H1 (cell line): Measurements from ENCODE around the gene INPP5F. TPM values are rescaled to one million over a fixed set of nuclear protein-coding genes. Genes with fewer than 3 reads are reported as not detected.

ENCODE experiments used
- CTCF ChIA-PET: fragments of 300-600 bp; sonication (Branson Sonifier 250); formaldehyde crosslinking; loops from one replicate; lab custom pipeline; 2021; ENCODE audit not compliant: partially characterized antibody; lab: Charles Lee
- POLR2A ChIA-PET: fragments of 300-600 bp; sonication (Branson Sonifier 250); formaldehyde crosslinking; loops from one replicate; lab custom pipeline; 2021; ENCODE audit warnings: inconsistent platforms; ENCODE audit not compliant: partially characterized antibody; lab: Charles Lee
- DNase-seq, 2 experiments: peaks; one replicate each; pipeline versions ENCODE4 v3.0.0 to v3.0.0-alpha.2; 2010 to 2022; ENCODE audit warnings: low spot score in 2 of 2, low read depth in 1 of 2, mixed read lengths in 1 of 2
- FAIRE-seq: peaks from 2 replicates; lab custom pipeline; 2011; peaks lifted over from hg19 to GRCh38; lab: Jason Lieb, UNC
- H2AFZ ChIP-seq: 2 replicates; pipeline ENCODE4 v1.8.1; 2012; ENCODE audit warnings: low read length, inconsistent platforms
- H2AK5ac ChIP-seq: 2 replicates; pipeline ENCODE4 v1.6.1; 2013; ENCODE audit warnings: low read depth, low read length
- H2BK120ac ChIP-seq: replicated peaks from 2 replicates; pipeline ENCODE3; 2013; ENCODE audit warnings: low read depth, low read length, inconsistent platforms
- H2BK12ac ChIP-seq: 2 replicates; pipeline ENCODE4 v1.6.1; 2013; ENCODE audit warnings: low read depth, low read length
- H2BK15ac ChIP-seq: 2 replicates; pipeline ENCODE4 v1.6.1; 2013; ENCODE audit warnings: low read length
- H2BK20ac ChIP-seq: 2 replicates; pipeline ENCODE4 v1.6.1; 2013; ENCODE audit warnings: low read length
- H2BK5ac ChIP-seq: 2 replicates; pipeline ENCODE4 v1.6.1; 2013; ENCODE audit warnings: low read depth, low read length
- H3K14ac ChIP-seq: 2 replicates; pipeline ENCODE4 v1.6.1; 2013; ENCODE audit warnings: inconsistent platforms; ENCODE audit not compliant: insufficient read length
- H3K18ac ChIP-seq: 2 replicates; pipeline ENCODE4 v1.6.1; 2013; ENCODE audit warnings: low read length; ENCODE audit errors: extremely low read depth
- H3K23ac ChIP-seq: 2 replicates; pipeline ENCODE4 v1.6.1; 2013; ENCODE audit warnings: inconsistent platforms; ENCODE audit not compliant: insufficient read length
- H3K23me2 ChIP-seq: 2 replicates; pipeline ENCODE4 v1.6.1; 2013; ENCODE audit warnings: low read depth, low read length
- H3K27ac ChIP-seq: 2 replicates; pipeline ENCODE4 v1.6.1; 2011; ENCODE audit warnings: low read depth, low read length, inconsistent platforms
- H3K27me3 ChIP-seq, 4 experiments: replicated peaks in 1 of 4; 1 replicate in 1 of 4; 2 replicates in 3 of 4; pipeline versions ENCODE4 v1.6.1 to v1.8.1; 2011 to 2013; ENCODE audit warnings: low read length in 3 of 4, mild to moderate bottlenecking in 3 of 4, inconsistent platforms in 2 of 4, mixed read lengths in 2 of 4, moderate library complexity in 1 of 4; ENCODE audit not compliant: control insufficient read depth in 3 of 4, insufficient read depth in 3 of 4; ENCODE audit errors: extremely low read depth in 1 of 4
- H3K36me3 ChIP-seq, 4 experiments: 2 replicates each; pipeline versions ENCODE4 v1.6.1 to v1.8.1; 2011 to 2013; ENCODE audit warnings: mild to moderate bottlenecking in 4 of 4, low read length in 3 of 4, moderate library complexity in 2 of 4, control low read depth in 1 of 4, inconsistent platforms in 1 of 4; ENCODE audit not compliant: insufficient read depth in 4 of 4, control insufficient read depth in 2 of 4
- H3K4ac ChIP-seq: replicated peaks from 2 replicates; pipeline ENCODE3; 2013; ENCODE audit warnings: low read length, low read depth, mixed read lengths, inconsistent platforms; ENCODE audit not compliant: insufficient read length
- H3K4me1 ChIP-seq, 4 experiments: replicated peaks in 1 of 4; 1 replicate in 1 of 4; 2 replicates in 3 of 4; pipeline versions ENCODE4 v1.6.1 to v1.8.1; 2011 to 2013; ENCODE audit warnings: low read length in 3 of 4, inconsistent platforms in 2 of 4, mixed read lengths in 1 of 4; ENCODE audit not compliant: insufficient read depth in 4 of 4, control insufficient read depth in 3 of 4
- H3K4me2 ChIP-seq, 2 experiments: 2 replicates each; pipeline versions ENCODE4 v1.6.1 to v1.8.1; 2011 to 2013; ENCODE audit warnings: low read depth in 2 of 2, low read length in 2 of 2, control low read depth in 1 of 2, inconsistent platforms in 1 of 2, mild to moderate bottlenecking in 1 of 2; ENCODE audit not compliant: insufficient read depth in 1 of 2
- H3K4me3 ChIP-seq, 4 experiments: fragments of 200-600, 300-600 bp in 1 of 4; sonication (generic), shearing (Covaris generic), sonication (Bioruptor Twin) in 1 of 4; 2 replicates each; pipeline versions ENCODE4 v1.5.1 to v1.8.1; 2011 to 2016; ENCODE audit warnings: low read length in 4 of 4, low read depth in 3 of 4, control low read depth in 2 of 4, inconsistent platforms in 2 of 4, mild to moderate bottlenecking in 2 of 4, mixed read lengths in 1 of 4, moderate library complexity in 1 of 4; ENCODE audit not compliant: insufficient read depth in 2 of 4; ENCODE audit errors: extremely low read depth in 1 of 4
- H3K56ac ChIP-seq: replicated peaks from 2 replicates; pipeline ENCODE3; 2013; ENCODE audit warnings: low read depth, mild to moderate bottlenecking, mixed read lengths, low read length, inconsistent platforms; ENCODE audit not compliant: insufficient read length
- H3K79me1 ChIP-seq: 2 replicates; pipeline ENCODE4 v1.6.1; 2013; ENCODE audit warnings: low read depth, low read length, control low read depth
- H3K79me2 ChIP-seq, 2 experiments: 2 replicates each; pipeline versions ENCODE4 v1.6.1 to v1.8.1; 2012 to 2013; ENCODE audit warnings: low read length in 2 of 2, mild to moderate bottlenecking in 2 of 2, inconsistent platforms in 1 of 2; ENCODE audit not compliant: insufficient read depth in 2 of 2, control insufficient read depth in 1 of 2
- H3K9ac ChIP-seq, 4 experiments: replicated peaks in 1 of 4; 1 replicate in 1 of 4; 2 replicates in 3 of 4; pipeline versions ENCODE4 v1.6.1 to v1.8.1; 2011 to 2013; ENCODE audit warnings: low read depth in 3 of 4, low read length in 3 of 4, control low read depth in 2 of 4, mild to moderate bottlenecking in 2 of 4, moderate library complexity in 2 of 4, inconsistent platforms in 1 of 4; ENCODE audit errors: extremely low read depth in 1 of 4
- H3K9me3 ChIP-seq, 2 experiments: 2 replicates each; pipeline versions ENCODE4 v1.6.1 to v1.8.1; 2012 to 2013; ENCODE audit warnings: mild to moderate bottlenecking in 2 of 2, moderate library complexity in 2 of 2, control low read depth in 1 of 2, inconsistent platforms in 1 of 2, low read depth in 1 of 2, low read length in 1 of 2, mixed read lengths in 1 of 2; ENCODE audit not compliant: insufficient read depth in 2 of 2
- H4K20me1 ChIP-seq, 2 experiments: replicated peaks in 1 of 2; 2 replicates each; pipeline versions ENCODE3 to v1.8.1; 2011 to 2013; ENCODE audit warnings: inconsistent platforms in 2 of 2, low read length in 2 of 2, mild to moderate bottlenecking in 1 of 2; ENCODE audit not compliant: insufficient read depth in 2 of 2, control insufficient read depth in 1 of 2
- H4K5ac ChIP-seq: 2 replicates; pipeline ENCODE4 v1.6.1; 2013; ENCODE audit warnings: low read length, low read depth, mixed read lengths, inconsistent platforms; ENCODE audit not compliant: insufficient read length
- H4K8ac ChIP-seq: 2 replicates; pipeline ENCODE4 v1.8.0; 2013; ENCODE audit warnings: mild to moderate bottlenecking, moderate library complexity, low read length, inconsistent platforms; ENCODE audit not compliant: insufficient read depth; ENCODE audit errors: extremely low read depth
- H4K91ac ChIP-seq: replicated peaks from 2 replicates; pipeline ENCODE3; 2013; ENCODE audit warnings: low read length, mixed read lengths, inconsistent platforms; ENCODE audit not compliant: insufficient read length
- BRCA1 ChIP-seq: IDR thresholded peaks from 2 replicates; pipeline ENCODE4 v1.6.1; 2012; ENCODE audit warnings: low read depth, low read length, improper control_type of control experiment
- CBX5 ChIP-seq: fragments of 300-800, 300-1000 bp; sonication (generic); IDR thresholded peaks from 2 replicates; pipeline ENCODE4 v1.7.1; 2016; ENCODE audit warnings: antibody characterized with exemption, low read length, low read depth
- CBX8 ChIP-seq: fragments of 300-800, 300-1000 bp; sonication (generic); IDR thresholded peaks from 2 replicates; pipeline ENCODE4 v1.7.1; 2016; ENCODE audit warnings: low read depth, low read length, borderline replicate concordance
- CHD1 ChIP-seq: IDR thresholded peaks from 2 replicates; pipeline ENCODE4 v1.6.1; 2012; ENCODE audit warnings: low read depth, low read length, improper control_type of control experiment
- CHD2 ChIP-seq: IDR thresholded peaks from 2 replicates; pipeline ENCODE4 v1.6.1; 2012; ENCODE audit warnings: low read length, improper control_type of control experiment
- CREB1 ChIP-seq: IDR thresholded peaks from 2 replicates; pipeline ENCODE4 v1.6.1; 2012; ENCODE audit warnings: inconsistent platforms
- KDM5A ChIP-seq: fragments of 200-600 bp; IDR thresholded peaks from 2 replicates; pipeline ENCODE4 v1.7.1; 2012; ENCODE audit warnings: mild to moderate bottlenecking, low read length, inconsistent platforms, mixed read lengths
- PHF8 ChIP-seq: fragments of 200-600 bp; sonication (generic); conservative IDR thresholded peaks from 2 replicates; pipeline ENCODE4 v1.7.1; 2012; ENCODE audit warnings: low read depth, mild to moderate bottlenecking, inconsistent platforms, low read length, moderate library complexity
- SIRT6 ChIP-seq: IDR thresholded peaks from one replicate; pipeline ENCODE4 v1.7.1; 2012; ENCODE audit warnings: low read length, inconsistent platforms
- SUZ12 ChIP-seq: fragments of 200-600 bp; sonication (generic); IDR thresholded peaks from 2 replicates; pipeline ENCODE4 v1.6.1; 2012; ENCODE audit warnings: mild to moderate bottlenecking, inconsistent platforms, low read length, moderate library complexity, mixed read lengths
- WGBS, 2 experiments: shearing (Covaris generic) in 1 of 2; methylation state at CpG; one replicate each; pipeline versions ENCODE4 v1.1.6 to v1.1.7; 2013 to 2015; ENCODE audit warnings: low lambda C conversion rate in 2 of 2, mixed read lengths in 2 of 2, inconsistent platforms in 1 of 2, low coverage in 1 of 2, missing lambda C conversion rate in 1 of 2; ENCODE audit not compliant: insufficient replicate concordance in 2 of 2, insufficient coverage in 1 of 2, insufficient read length in 1 of 2; ENCODE audit errors: extremely low coverage in 1 of 2, missing lambda C conversion rate in 1 of 2; 5-methylcytosine and 5-hydroxymethylcytosine counted together
- polyA plus RNA-seq, 7 experiments: library from polyadenylated mRNA; depleted of rRNA in 3 of 7; stranded (reverse) in 5 of 7; unstranded in 2 of 7; fragments of >200 nt in 5 of 7; fragments of 200-250 nt in 2 of 7; gene quantifications; 1 replicate in 5 of 7; 2 replicates in 1 of 7; 4 replicates in 1 of 7; pipeline versions ENCODE4 v1.2.1 to v1.2.3, GENCODE V29; 2011 to 2013; ENCODE audit warnings: missing spikeins in 2 of 7, mixed read lengths in 2 of 7
- total RNA-seq: library from RNA; stranded (reverse); fragmentation: NEBNext Ultra II Directional; extraction: Animal tissue kit (Norgen Biotek cat#: 25700); gene quantifications from 2 replicates; pipeline ENCODE4 v1.2.1, GENCODE V29; 2021
- TF ChIP-seq, protein P1 (sequence below): IDR thresholded peaks from 2 replicates; pipeline ENCODE4 v1.6.1; 2011; ENCODE audit warnings: low read length, improper control_type of control experiment

The INPP5F gene
- total and polyA plus RNA-seq, 2 of the 8 experiments (the other 6 are each of a cell fraction or from before 2014, with no cell fraction given): 50.1 to 101 TPM

DNA sequence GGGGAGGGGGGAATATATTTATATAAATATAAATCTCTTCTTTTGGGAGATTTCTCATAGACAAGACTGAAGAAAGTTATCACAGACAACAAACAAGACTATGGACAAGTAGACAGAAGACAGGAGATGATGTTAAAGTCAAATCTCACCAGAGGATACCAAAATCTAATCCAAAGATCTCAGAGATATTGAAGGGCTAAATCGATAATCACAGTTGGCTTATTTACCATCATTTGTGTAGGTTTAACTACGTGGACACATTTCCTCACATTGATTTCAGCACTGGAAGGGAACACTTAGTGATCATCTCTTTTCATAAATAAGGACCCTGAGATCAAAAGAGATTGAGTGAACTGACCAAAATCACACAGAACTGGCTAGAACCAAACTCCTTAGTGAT, 2.7 kb upstream of the INPP5F start:
- Histone ChIP-seq H3K27me3 (no peaks in the 10 kb centered on the region), H2BK120ac (no peak overlapping the region), H3K14ac (no peak overlapping the region), H3K56ac (no peak overlapping the region), H2AK5ac (no peak overlapping the region), H3K79me2 (peaks cover 0 to 17% of the 10 kb centered on the region in 2 experiments; a peak in 3 of 4 replicates), H2BK5ac (no peak overlapping the region), H4K20me1 (peaks cover 2 to 5% of the 10 kb centered on the region in 2 experiments), H3K23me2 (peaks cover 15% of the 10 kb centered on the region), H4K5ac (no peak overlapping the region), H3K18ac (no peak overlapping the region), H3K4me3 (no peak overlapping the region), H2BK12ac (no peak overlapping the region), H3K4me1 (peaks cover 4 to 13% (median 8%) of the 10 kb centered on the region in 4 experiments; a peak in 5 of 7 replicates)
- no peak for TF ChIP-seq SIRT6
- TF ChIP-seq CREB1: no peak
- no peak for TF ChIP-seq PHF8
- TF ChIP-seq, protein P1, sequence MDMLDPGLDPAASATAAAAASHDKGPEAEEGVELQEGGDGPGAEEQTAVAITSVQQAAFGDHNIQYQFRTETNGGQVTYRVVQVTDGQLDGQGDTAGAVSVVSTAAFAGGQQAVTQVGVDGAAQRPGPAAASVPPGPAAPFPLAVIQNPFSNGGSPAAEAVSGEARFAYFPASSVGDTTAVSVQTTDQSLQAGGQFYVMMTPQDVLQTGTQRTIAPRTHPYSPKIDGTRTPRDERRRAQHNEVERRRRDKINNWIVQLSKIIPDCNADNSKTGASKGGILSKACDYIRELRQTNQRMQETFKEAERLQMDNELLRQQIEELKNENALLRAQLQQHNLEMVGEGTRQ: no peak
- TF ChIP-seq SUZ12: no peak
- no peak for TF ChIP-seq CHD1
- TF ChIP-seq CBX8: no peak
- no peak for TF ChIP-seq CBX5
- no peak for TF ChIP-seq CHD2
- TF ChIP-seq BRCA1: no peak
- no peak for TF ChIP-seq KDM5A
- TF ChIP-seq, all 59 proteins: peak for 0
- WGBS, 2 experiments: 90% methylated on average over 2 of the region's 2 CpGs; no CpG with 5 or more reads in 1 of the 2 experiments
- CTCF ChIA-PET: no interaction called here
- DNase-seq: no peak
- Histone ChIP-seq H3K9me3 (peaks cover 3 to 14% of the 10 kb centered on the region in 2 experiments; a peak in 2 of 4 replicates), H2AFZ (no peak overlapping the region), H3K27ac (no peak overlapping the region), H2BK20ac (no peak overlapping the region), H3K23ac (no peak overlapping the region), H3K79me1 (peaks cover 3% of the 10 kb centered on the region; the same call in 1 of the 2 replicates), H3K4me2 (no peak overlapping the region), H4K8ac (no peak overlapping the region), H3K36me3 (no peaks in the 10 kb centered on the region; a peak in 1 of 8 replicates), H3K9ac (no peak overlapping the region), H4K91ac (no peak overlapping the region), H3K4ac (no peak overlapping the region), H2BK15ac (no peak overlapping the region)
- FAIRE-seq: no peak
- POLR2A ChIA-PET: no interaction called here
